ENCODE measurements around the gene SHISA6.

DNA sequence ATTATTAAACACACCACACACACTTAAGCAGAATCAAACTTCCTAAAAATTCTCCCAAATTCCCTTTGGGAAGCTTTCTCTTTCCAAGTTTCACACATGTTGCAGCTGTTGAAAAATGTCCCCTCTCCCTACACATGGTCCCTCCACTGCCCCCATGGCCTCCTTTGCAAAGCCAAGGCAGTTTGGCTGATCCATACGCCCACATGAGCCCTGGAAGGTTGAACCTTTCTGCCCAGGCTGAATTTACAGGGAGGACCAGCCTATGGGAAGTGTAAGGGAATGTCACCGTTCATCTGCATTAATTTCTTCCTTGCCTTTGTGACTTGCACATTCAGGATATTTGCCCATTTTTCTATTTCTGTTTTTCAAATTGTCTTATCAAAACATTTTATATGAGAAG lies 31.1 kb upstream of the SHISA6 start:
- TF ChIP-seq, protein P1, sequence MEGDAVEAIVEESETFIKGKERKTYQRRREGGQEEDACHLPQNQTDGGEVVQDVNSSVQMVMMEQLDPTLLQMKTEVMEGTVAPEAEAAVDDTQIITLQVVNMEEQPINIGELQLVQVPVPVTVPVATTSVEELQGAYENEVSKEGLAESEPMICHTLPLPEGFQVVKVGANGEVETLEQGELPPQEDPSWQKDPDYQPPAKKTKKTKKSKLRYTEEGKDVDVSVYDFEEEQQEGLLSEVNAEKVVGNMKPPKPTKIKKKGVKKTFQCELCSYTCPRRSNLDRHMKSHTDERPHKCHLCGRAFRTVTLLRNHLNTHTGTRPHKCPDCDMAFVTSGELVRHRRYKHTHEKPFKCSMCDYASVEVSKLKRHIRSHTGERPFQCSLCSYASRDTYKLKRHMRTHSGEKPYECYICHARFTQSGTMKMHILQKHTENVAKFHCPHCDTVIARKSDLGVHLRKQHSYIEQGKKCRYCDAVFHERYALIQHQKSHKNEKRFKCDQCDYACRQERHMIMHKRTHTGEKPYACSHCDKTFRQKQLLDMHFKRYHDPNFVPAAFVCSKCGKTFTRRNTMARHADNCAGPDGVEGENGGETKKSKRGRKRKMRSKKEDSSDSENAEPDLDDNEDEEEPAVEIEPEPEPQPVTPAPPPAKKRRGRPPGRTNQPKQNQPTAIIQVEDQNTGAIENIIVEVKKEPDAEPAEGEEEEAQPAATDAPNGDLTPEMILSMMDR (IDR thresholded peaks at IDR 0.05): no peak
- TF ChIP-seq POLR2A (IDR thresholded peaks at IDR 0.05): no peak
